Cardiac muscle cell (in vitro differentiated cells and primary cell): ENCODE measurements around the gene NEUROD6. TPM values are rescaled to one million over a fixed set of nuclear protein-coding genes. Genes with fewer than 3 reads are reported as not detected.

ENCODE experiments used
- DNase-seq, 2 donors: peaks; one replicate each; pipeline versions ENCODE4 v3.0.0 to v3.0.0-alpha.2; 2010 to 2017; ENCODE audit warnings: low read depth in 1 of 2, low spot score in 1 of 2
- H3K27ac ChIP-seq: fragments of 200-600 bp; sonication (generic); 2 replicates; pipeline ENCODE4 v1.5.1; 2016
- H3K27me3 ChIP-seq: fragments of 200-600 bp; sonication (generic); 2 replicates; pipeline ENCODE4 v1.6.0; 2016; ENCODE audit warnings: control low read depth
- H3K36me3 ChIP-seq: fragments of 200-600 bp; sonication (generic); 2 replicates; pipeline ENCODE4 v1.5.1; 2016; ENCODE audit warnings: control low read depth
- H3K4me1 ChIP-seq: fragments of 200-600 bp; sonication (generic); 2 replicates; pipeline ENCODE4 v1.8.1; 2017; ENCODE audit warnings: low read depth, mild to moderate bottlenecking, mixed run types
- H3K4me3 ChIP-seq: fragments of 200-600 bp; sonication (generic); 2 replicates; pipeline ENCODE4 v1.5.1; 2016; ENCODE audit warnings: mild to moderate bottlenecking
- H3K9me3 ChIP-seq: fragments of 200-600 bp; sonication (generic); 2 replicates; pipeline ENCODE4 v1.5.1; 2017; ENCODE audit warnings: low read depth, mild to moderate bottlenecking, control low read depth
- CTCF ChIP-seq: IDR thresholded peaks from 2 replicates; pipeline ENCODE4 v1.5.1; 2012; ENCODE audit warnings: low read depth, mild to moderate bottlenecking, low read length
- polyA plus RNA-seq: library from polyadenylated mRNA; unstranded; fragments of >200 nt; fragmentation: Nextera tagmentation; extraction: Ambion mirVana; gene quantifications from 2 replicates; pipeline ENCODE4 v1.2.1, GENCODE V29; 2016
- total RNA-seq: library from RNA; depleted of rRNA; stranded (reverse); fragments of >200 nt; gene quantifications from 2 replicates; pipeline ENCODE4 v1.2.3, GENCODE V29; 2016

NEUROD6 gene
- total and polyA plus RNA-seq, 2 experiments from 2014 or later: not detected

DNA sequence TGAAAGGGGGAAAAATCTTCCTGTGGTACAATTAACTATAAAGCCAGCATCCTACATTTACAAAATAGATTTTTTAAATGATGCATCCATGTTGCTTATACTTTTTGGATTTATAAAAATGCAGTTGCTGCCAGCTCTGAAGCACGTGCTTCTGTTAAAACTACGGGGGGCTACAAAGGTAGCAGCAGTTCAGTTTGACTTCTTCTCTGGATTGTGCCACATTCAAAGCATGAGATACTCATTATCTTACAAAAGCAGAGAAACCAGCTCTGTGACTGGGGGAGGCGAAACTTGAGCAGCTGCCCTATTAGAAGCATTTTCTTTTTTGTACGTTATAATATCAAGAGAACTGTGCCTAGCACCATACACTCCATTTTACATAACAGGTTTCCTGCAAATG is 31.1 kb downstream of the NEUROD6 start:
- no peak overlapping the region for H3K27ac ChIP-seq

DNA sequence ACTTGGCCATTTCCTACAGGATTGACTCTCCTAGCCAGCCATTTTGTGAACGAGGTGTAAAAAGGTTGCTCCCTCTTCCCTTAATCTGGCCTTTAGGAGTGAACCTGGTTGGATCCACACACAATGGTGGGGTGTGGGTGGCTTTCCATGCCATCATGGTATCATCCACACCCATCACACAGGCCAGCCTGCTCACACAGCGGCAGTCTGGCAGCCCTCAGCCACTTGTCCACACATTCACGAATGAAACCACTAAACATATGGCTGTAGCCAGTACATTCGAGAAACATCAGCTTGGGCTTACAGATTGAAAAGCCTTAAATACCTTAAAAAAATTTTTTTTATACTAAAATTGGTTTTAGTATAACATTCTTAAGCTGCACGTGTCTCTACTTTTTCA is 31.9 kb downstream of the NEUROD6 start:
- Histone ChIP-seq H3K27me3 (no peaks in the 10 kb centered on the region), H3K27ac (no peak overlapping the region), H3K4me3 (no peak overlapping the region), H3K36me3 (no peaks in the 10 kb centered on the region), H3K4me1 (peaks cover 2% of the 10 kb centered on the region), H3K9me3 (no peaks in the 10 kb centered on the region)
- no peak for TF ChIP-seq CTCF
- no peak for DNase-seq

More for the DNA sequence above, 31.1 kb downstream of the NEUROD6 start:
- Histone ChIP-seq H3K27me3 (no peaks in the 10 kb centered on the region), H3K36me3 (no peaks in the 10 kb centered on the region), H3K4me3 (no peak overlapping the region), H3K9me3 (no peaks in the 10 kb centered on the region), H3K4me1 (peaks cover 2% of the 10 kb centered on the region)
- no peak for TF ChIP-seq CTCF
- no peak for DNase-seq

GRCh38 chr7:31307972-31308371 is 32.6 kb downstream of the NEUROD6 start:
- TF ChIP-seq CTCF: no peak
- H3K27me3 ChIP-seq: no peaks in the 10 kb centered on the region
- no peaks in the 10 kb centered on the region for H3K9me3 ChIP-seq
- H3K36me3 ChIP-seq: no peaks in the 10 kb centered on the region
- H3K27ac ChIP-seq: no peak overlapping the region
- H3K4me1 ChIP-seq: peaks cover 2% of the 10 kb centered on the region
- no peak overlapping the region for H3K4me3 ChIP-seq
- DNase-seq: no peak

GRCh38 chr7:31305260-31305659 is 35.3 kb downstream of the NEUROD6 start:
- Histone ChIP-seq H3K27ac (no peak overlapping the region), H3K4me1 (no peaks in the 10 kb centered on the region), H3K27me3 (no peaks in the 10 kb centered on the region), H3K9me3 (no peaks in the 10 kb centered on the region), H3K36me3 (no peaks in the 10 kb centered on the region), H3K4me3 (no peak overlapping the region)
- TF ChIP-seq CTCF: no peak
- DNase-seq: no peak

- no peaks in the 10 kb centered on the region for H3K36me3 ChIP-seq
- no peaks in the 10 kb centered on the region for H3K27me3 ChIP-seq
- no peaks in the 10 kb centered on the region for H3K9me3 ChIP-seq
- TF ChIP-seq CTCF: no peak
- H3K27ac ChIP-seq: no peak overlapping the region
- no peaks in the 10 kb centered on the region for H3K4me1 ChIP-seq
- H3K4me3 ChIP-seq: no peak overlapping the region
- DNase-seq: no peak
Observed at GRCh38 chr7:31304446-31304845, 36.1 kb downstream of the NEUROD6 start.

DNA sequence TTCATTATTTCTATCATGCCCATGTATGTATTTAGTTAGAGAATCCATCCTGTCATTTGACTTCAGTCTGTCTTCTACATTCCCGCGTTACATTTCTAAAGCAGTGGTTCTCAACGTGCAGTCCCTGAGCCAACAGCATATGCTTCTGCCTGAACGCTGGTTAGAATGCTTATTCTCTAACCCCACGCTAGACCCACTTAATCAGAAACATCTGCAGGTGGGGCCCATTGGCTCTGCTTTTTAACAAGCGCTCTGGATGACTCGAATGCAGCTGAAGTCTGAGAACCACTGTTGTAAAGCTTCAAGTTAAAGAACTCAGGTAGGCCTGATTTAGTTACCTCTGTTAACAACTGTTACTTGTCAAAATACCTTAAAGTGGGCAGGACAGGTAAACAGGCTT is 38.2 kb downstream of the NEUROD6 start:
- no peak for DNase-seq

More for the DNA sequence above, 38.2 kb downstream of the NEUROD6 start:
- Histone ChIP-seq H3K4me3 (no peak overlapping the region), H3K27ac (no peak overlapping the region), H3K9me3 (no peaks in the 10 kb centered on the region), H3K4me1 (no peaks in the 10 kb centered on the region), H3K27me3 (no peaks in the 10 kb centered on the region), H3K36me3 (no peaks in the 10 kb centered on the region)
- TF ChIP-seq CTCF: no peak
